ENCODE measurements around the gene ATP5PO. TPM values are rescaled to one million over a fixed set of nuclear protein-coding genes. Genes with fewer than 3 reads are reported as not detected.

Gene ATP5PO
- total and polyA plus RNA-seq, 2 of the 8 experiments (the other 6 are each of a cell fraction or from before 2014, with no cell fraction given), result 251 to 267 TPM

DNA sequence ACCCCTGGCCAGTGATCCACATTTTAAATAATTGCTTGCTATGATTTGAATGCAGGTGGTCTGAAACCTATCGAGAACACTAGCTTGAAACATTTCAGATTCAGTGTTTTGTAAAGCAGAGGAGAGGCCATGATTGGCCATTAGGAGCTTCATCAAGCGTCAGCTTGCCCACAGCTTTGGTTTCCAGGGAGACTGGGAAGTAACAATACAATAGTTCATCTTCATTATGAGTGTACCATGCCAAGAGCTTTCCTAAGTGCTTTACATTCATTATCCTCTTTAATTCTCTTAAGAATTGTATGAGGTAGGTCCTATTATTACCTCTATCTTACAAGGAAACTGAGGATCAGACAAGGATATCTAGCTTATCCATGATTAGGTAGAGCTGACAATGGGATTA is 27.7 kb upstream of the ATP5PO start:
- H3K79me1 ChIP-seq (ENCODE audit: low read depth, low read length), result 0 out of 2 replicates have a peak, but pooled peaks cover 2% of the 10 kb centered on the region
- H3K9me3 ChIP-seq (ENCODE audit: insufficient read depth in 2 of 2, low read depth in 1 of 2, low read length in 1 of 2), result peaks cover 0 to 7% of the 10 kb centered on the region in 2 experiments; a peak in 1 of 4 replicates
- H3K14ac ChIP-seq (ENCODE audit: insufficient read length), result no peak overlapping the region
- no peaks in the 10 kb centered on the region for H3K79me2 ChIP-seq (ENCODE audit: control insufficient read depth in 1 of 2, insufficient read depth in 2 of 2, low read length in 2 of 2)
- H2AK5ac ChIP-seq (ENCODE audit: low read depth, low read length), result no peak overlapping the region
- no peak overlapping the region for H3K23ac ChIP-seq (ENCODE audit: insufficient read length)
- H4K5ac ChIP-seq (ENCODE audit: insufficient read length, low read depth, low read length), result no peak overlapping the region
- no peaks in the 10 kb centered on the region for H3K23me2 ChIP-seq (ENCODE audit: low read depth, low read length)
- no peak overlapping the region for H2BK20ac ChIP-seq (ENCODE audit: low read length)
- no peak overlapping the region for H2BK15ac ChIP-seq (ENCODE audit: low read length)
- H3K56ac ChIP-seq (replicated peaks; ENCODE audit: insufficient read length, low read depth, low read length), result no peak overlapping the region
- H3K36me3 ChIP-seq (ENCODE audit: control insufficient read depth in 2 of 4, insufficient read depth in 4 of 4, low read length in 3 of 4), result peaks cover 0 to 7% (median 2%) of the 10 kb centered on the region in 4 experiments; a peak in 2 of 8 replicates
- H3K4me1 ChIP-seq (replicated peaks in 1 of 4; ENCODE audit: control insufficient read depth in 3 of 4, insufficient read depth in 4 of 4, low read length in 3 of 4), result peaks cover 4 to 17% (median 14%) of the 10 kb centered on the region in 4 experiments; a peak in 6 of 7 replicates
- no peak overlapping the region for H3K4me3 ChIP-seq (ENCODE audit: extremely low read depth in 1 of 4, insufficient read depth in 2 of 4, low read depth in 3 of 4, low read length in 4 of 4)
- H3K27ac ChIP-seq (ENCODE audit: low read depth, low read length), result no peak overlapping the region
- no peak overlapping the region for H3K4me2 ChIP-seq (ENCODE audit: insufficient read depth in 1 of 2, low read depth in 2 of 2, low read length in 2 of 2)
- FAIRE-seq, result no peak
- no peak overlapping the region for H2AFZ ChIP-seq (ENCODE audit: low read length)
- H2BK12ac ChIP-seq (ENCODE audit: low read depth, low read length), result no peak overlapping the region
- H2BK5ac ChIP-seq (ENCODE audit: low read depth, low read length), result no peak overlapping the region
- no peak overlapping the region for H3K9ac ChIP-seq (replicated peaks in 1 of 4; ENCODE audit: extremely low read depth in 1 of 4, low read depth in 3 of 4, low read length in 3 of 4)
- no peaks in the 10 kb centered on the region for H4K20me1 ChIP-seq (replicated peaks in 1 of 2; ENCODE audit: control insufficient read depth in 1 of 2, insufficient read depth in 2 of 2, low read length in 2 of 2)
- no peak for TF ChIP-seq SUZ12 (IDR thresholded peaks at IDR 0.05; ENCODE audit: low read length)
- TF ChIP-seq ZNF274 (IDR thresholded peaks at IDR 0.05; ENCODE audit: borderline replicate concordance, extremely low read depth, low read length), result no peak
- TF ChIP-seq TCF12 (IDR thresholded peaks at IDR 0.05; ENCODE audit: low read depth, low read length), result no peak
- TF ChIP-seq, protein P1, sequence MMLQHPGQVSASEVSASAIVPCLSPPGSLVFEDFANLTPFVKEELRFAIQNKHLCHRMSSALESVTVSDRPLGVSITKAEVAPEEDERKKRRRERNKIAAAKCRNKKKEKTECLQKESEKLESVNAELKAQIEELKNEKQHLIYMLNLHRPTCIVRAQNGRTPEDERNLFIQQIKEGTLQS (IDR thresholded peaks at IDR 0.05; ENCODE audit: insufficient read depth, low read depth, low read length), result no peak
- TF ChIP-seq POLR2A (IDR thresholded peaks at IDR 0.05; ENCODE audit: control extremely low read depth in 1 of 2, low read depth in 2 of 2, low read length in 2 of 2), result no peak
- no peak overlapping the region for H2BK120ac ChIP-seq (replicated peaks; ENCODE audit: low read depth, low read length)
- POLR2A ChIA-PET (ENCODE audit: partially characterized antibody), result interaction anchor here (2.7 kb wide), 1 partner anchor 11 kb away, joined by 14 read pairs; no protein-coding TSS in a partner anchor
- H3K27me3 ChIP-seq (replicated peaks in 1 of 4; ENCODE audit: control insufficient read depth in 3 of 4, extremely low read depth in 1 of 4, insufficient read depth in 3 of 4, low read length in 3 of 4), result no peaks in the 10 kb centered on the region
- DNase-seq (ENCODE audit: low read depth in 1 of 2, low spot score in 2 of 2), result no peak
- no peak overlapping the region for H3K18ac ChIP-seq (ENCODE audit: extremely low read depth, low read length)
- WGBS, 2 experiments (ENCODE audit: extremely low coverage in 1 of 2, insufficient coverage in 1 of 2, insufficient read length in 1 of 2, insufficient replicate concordance in 2 of 2, low coverage in 1 of 2, low lambda C conversion rate in 2 of 2, missing lambda C conversion rate in 1 of 2), result 93% methylated on average over 2 of the region's 2 CpGs; no CpG with 5 or more reads in 1 of the 2 experiments
- CTCF ChIA-PET (ENCODE audit: partially characterized antibody), result interaction anchor here (0.6 to 3.8 kb wide), 7 partner anchors 18 to 165 kb away, joined by 3 to 18 read pairs (median 3); no protein-coding TSS in a partner anchor
- H4K8ac ChIP-seq (ENCODE audit: extremely low read depth, insufficient read depth, low read length), result no peak overlapping the region
- H3K4ac ChIP-seq (replicated peaks; ENCODE audit: insufficient read length, low read depth, low read length), result no peak overlapping the region
- no peak overlapping the region for H4K91ac ChIP-seq (replicated peaks; ENCODE audit: insufficient read length, low read length)
